Left ventricle myocardium inferior (tissue), 1 donor: ENCODE results near the gene BBC3. TPM values are rescaled to one million over a fixed set of nuclear protein-coding genes. Genes with fewer than 3 reads are reported as not detected.

ENCODE experiments used
- DNase-seq: peaks from one replicate; pipeline ENCODE4 v3.0.0-alpha.2; 2020
- H3K27ac ChIP-seq: fragments of 200-600 bp; replicated peaks from 2 replicates; pipeline ENCODE4 v1.8.0; 2021
- H3K27me3 ChIP-seq: fragments of 200-600 bp; 2 replicates; pipeline ENCODE4 v1.8.0; 2021; ENCODE audit warnings: low read depth
- H3K36me3 ChIP-seq: fragments of 200-600 bp; 2 replicates; pipeline ENCODE4 v1.8.0; 2021
- H3K4me1 ChIP-seq: fragments of 200-600 bp; 2 replicates; pipeline ENCODE4 v1.8.0; 2021
- H3K4me3 ChIP-seq: fragments of 200-600 bp; 2 replicates; pipeline ENCODE4 v1.8.0; 2021; ENCODE audit warnings: mild to moderate bottlenecking, moderate library complexity
- H3K9me3 ChIP-seq: fragments of 200-600 bp; replicated peaks from 2 replicates; pipeline ENCODE4 v1.8.0; 2021
- intact Hi-C: fragments of 100-400 bp; cut with micrococcal nuclease; formaldehyde crosslinking; loops from one replicate; pipeline ENCODE4 v1.11.0; 2022
- total RNA-seq: library from RNA; stranded (reverse); fragmentation: NEBNext Ultra II Directional; extraction: Animal tissue kit (Norgen Biotek cat#: 25700); gene quantifications from one replicate; pipeline ENCODE4 v1.2.1, GENCODE V29; 2021
- TF ChIP-seq, protein P1 (sequence below): fragments of 200-600 bp; IDR thresholded peaks from 2 replicates; pipeline ENCODE4 v1.8.0; 2021; ENCODE audit warnings: antibody characterized with exemption, mild to moderate bottlenecking, borderline replicate concordance
- donor health status: DM: no; HTN: yes; CAD: no; lungs with severe emphysema.

Gene BBC3
- total RNA-seq, 1 donor from 2014 or later: 3.9 TPM

DNA sequence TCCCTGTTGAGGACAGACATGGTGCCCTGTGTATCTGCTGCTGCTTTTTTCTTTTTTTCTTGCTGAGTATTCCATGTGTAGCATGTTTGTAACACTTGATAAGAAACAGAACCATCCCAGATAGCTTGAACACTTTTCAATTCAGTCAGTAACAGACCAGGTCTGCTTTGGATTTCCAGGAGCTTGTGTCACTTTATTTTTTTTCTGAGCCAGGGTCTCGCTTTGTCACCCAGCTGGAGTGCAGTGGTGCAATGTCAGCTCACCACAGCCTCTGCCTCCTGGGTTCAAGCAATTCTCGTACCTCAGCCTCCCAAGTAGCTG, 43.7 kb downstream of the BBC3 start:
- peaks cover 39% of the 10 kb centered on the region for H3K4me1 ChIP-seq
- no peaks in the 10 kb centered on the region for H3K9me3 ChIP-seq
- intact Hi-C loops: no loop called here
- H3K27me3 ChIP-seq: no peaks in the 10 kb centered on the region
- DNase-seq: no peak
- no peak overlapping the region for H3K27ac ChIP-seq
- no peak overlapping the region for H3K4me3 ChIP-seq
- H3K36me3 ChIP-seq: no peaks in the 10 kb centered on the region
- TF ChIP-seq, protein P1, sequence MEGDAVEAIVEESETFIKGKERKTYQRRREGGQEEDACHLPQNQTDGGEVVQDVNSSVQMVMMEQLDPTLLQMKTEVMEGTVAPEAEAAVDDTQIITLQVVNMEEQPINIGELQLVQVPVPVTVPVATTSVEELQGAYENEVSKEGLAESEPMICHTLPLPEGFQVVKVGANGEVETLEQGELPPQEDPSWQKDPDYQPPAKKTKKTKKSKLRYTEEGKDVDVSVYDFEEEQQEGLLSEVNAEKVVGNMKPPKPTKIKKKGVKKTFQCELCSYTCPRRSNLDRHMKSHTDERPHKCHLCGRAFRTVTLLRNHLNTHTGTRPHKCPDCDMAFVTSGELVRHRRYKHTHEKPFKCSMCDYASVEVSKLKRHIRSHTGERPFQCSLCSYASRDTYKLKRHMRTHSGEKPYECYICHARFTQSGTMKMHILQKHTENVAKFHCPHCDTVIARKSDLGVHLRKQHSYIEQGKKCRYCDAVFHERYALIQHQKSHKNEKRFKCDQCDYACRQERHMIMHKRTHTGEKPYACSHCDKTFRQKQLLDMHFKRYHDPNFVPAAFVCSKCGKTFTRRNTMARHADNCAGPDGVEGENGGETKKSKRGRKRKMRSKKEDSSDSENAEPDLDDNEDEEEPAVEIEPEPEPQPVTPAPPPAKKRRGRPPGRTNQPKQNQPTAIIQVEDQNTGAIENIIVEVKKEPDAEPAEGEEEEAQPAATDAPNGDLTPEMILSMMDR: no peak

DNA sequence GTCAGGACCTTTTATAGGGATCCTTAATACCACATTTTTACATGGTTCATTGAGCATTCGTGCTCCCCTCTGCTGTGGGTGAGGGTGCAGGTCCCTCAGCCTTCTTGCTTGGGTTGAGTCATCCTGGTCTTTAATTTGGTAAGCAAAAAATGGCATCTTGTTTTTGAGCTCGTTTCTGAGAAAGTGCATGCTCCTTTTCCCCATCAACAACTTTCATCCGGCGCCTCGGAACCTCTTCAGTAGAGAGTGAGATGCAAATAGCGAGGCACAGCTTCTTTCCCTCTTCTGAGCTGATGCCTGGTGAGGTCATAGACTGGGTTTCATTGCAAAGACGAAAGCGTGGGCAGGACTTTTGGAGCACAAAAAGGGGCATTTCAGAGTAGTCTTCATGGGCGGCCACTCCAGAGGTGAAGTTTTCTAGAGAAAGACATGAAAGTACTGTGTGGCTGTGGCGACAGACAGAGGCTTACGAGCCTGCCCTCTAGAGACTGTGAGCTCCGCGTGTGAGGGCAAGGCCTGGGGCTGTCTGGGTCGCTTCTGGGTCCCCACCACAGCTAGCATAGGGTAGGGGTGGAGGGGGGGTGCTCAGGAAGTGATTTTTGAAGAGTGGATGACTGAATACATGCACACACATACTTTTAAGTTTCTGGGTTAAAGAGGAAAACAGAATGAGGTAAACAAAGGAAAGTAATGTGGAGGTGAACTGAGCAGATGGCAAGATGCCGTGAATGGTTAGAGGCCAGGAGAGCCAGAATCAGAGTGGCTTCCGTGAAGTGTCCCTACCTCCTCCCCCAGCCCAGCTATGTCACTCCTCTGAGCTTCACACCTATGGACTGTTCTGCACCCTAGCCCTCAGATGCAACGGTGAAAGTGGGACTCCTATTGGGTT, 44.3 kb downstream of the BBC3 start:
- H3K4me1 ChIP-seq: peaks cover 39% of the 10 kb centered on the region
- no peak for DNase-seq
- TF ChIP-seq, protein P1: no peak
- H3K4me3 ChIP-seq: no peak overlapping the region
- H3K27ac ChIP-seq: no peak overlapping the region
- H3K9me3 ChIP-seq: no peaks in the 10 kb centered on the region
- no peaks in the 10 kb centered on the region for H3K27me3 ChIP-seq
- intact Hi-C loops: no loop called here
- H3K36me3 ChIP-seq: no peaks in the 10 kb centered on the region

DNA sequence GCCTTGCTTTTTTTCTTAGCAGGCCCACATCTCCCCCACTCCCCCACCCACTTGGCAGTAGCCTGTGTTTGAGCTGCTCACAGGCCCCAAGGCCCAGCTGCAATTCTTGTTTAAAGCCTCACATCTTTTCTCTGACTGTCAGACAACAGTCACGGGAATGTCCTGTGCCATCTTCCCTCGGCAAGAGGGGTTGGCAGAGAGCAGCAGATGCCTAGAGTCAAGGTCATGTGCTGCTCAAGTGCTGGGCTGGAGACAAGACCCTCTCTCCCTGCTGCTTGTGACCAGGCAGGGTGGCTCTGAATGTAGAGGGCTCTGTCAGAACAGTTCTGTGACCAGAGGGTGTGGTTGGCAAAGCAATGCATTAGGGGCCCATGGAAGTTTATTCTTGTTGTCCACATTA, 47.4 kb downstream of the BBC3 start:
- peaks cover 6% of the 10 kb centered on the region for H3K36me3 ChIP-seq
- no peak overlapping the region for H3K4me3 ChIP-seq
- H3K27ac ChIP-seq: peak overlapping the region; percentile 65
- no peaks in the 10 kb centered on the region for H3K9me3 ChIP-seq
- DNase-seq: no peak
- no peaks in the 10 kb centered on the region for H3K27me3 ChIP-seq
- intact Hi-C loops: no loop called here
- TF ChIP-seq, protein P1: no peak
- H3K4me1 ChIP-seq: peaks cover 16% of the 10 kb centered on the region

DNA sequence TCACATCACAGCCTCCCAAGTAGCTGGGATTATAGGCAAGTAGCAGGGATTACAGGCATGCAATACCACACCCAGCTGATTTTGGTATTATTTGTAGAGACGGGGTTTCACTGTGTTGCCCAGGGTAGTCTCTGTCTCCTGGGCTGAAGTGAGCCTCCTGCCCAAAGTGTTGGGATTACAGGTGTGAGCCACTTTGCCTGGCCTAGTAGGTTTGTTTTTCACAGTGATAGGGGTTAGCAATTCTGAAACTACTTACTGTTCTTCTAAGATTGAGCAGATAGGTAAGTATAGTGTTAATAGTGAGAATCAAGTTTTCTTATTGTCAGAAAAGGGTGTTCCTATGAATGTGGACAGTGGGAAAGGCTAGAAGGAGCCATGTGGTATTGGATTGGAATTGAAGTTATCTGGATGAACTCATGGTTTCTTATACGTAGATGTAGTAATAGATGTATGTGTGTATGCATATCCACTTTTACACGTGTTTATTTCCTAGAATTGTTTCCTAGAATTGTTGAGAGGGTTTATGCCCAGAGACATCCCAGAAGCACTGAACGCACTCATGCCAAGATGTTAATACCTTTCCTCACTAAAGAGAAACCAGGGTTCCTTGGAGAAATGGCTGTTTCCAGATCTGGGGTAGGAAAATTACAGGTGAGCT, 51.2 kb downstream of the BBC3 start:
- Histone ChIP-seq H3K9me3 (no peaks in the 10 kb centered on the region), H3K27me3 (no peaks in the 10 kb centered on the region), H3K27ac (no peak overlapping the region), H3K4me3 (no peak overlapping the region), H3K36me3 (peaks cover 6% of the 10 kb centered on the region), H3K4me1 (peaks cover 47% of the 10 kb centered on the region)
- TF ChIP-seq, protein P1: no peak
- no peak for DNase-seq
- intact Hi-C loops: no loop called here

DNA sequence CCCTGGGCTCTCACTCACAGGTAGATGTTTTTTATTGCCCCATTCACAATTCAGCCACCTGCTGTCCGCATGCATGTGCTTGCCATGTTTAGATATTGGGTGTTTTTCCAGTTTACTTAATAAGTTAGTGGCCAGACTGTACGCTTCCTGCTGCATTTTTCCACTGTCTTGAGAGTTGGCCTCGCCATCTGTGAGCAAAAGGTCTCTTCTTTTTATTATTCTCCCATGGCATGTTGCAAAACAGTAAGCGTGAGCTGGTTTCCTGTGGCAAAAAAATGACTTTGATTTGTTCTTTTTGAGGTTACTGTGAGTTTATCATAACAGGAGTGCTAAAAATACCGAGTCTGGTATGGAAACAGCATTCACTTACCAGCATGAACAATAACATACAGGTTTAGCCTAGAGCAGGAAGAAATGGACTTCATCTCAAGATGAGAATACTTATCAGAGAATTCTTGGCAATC, 54.3 kb downstream of the BBC3 start:
- Histone ChIP-seq H3K27me3 (no peaks in the 10 kb centered on the region), H3K4me1 (peaks cover 31% of the 10 kb centered on the region), H3K27ac (peak overlapping the region; percentile 77), H3K36me3 (peaks cover 29% of the 10 kb centered on the region), H3K4me3 (no peak overlapping the region), H3K9me3 (no peaks in the 10 kb centered on the region)
- intact Hi-C loops: no loop called here
- TF ChIP-seq, protein P1: no peak
- DNase-seq: no peak
